ENCODE data around the gene ADAMTSL1.
A peak's percentile ranks its signal among the peaks of the same experiment; 100 is the strongest.
"Not testable (repeated sequence)": the region's sequence is repeated elsewhere in the genome, so short reads cannot be mapped to it uniquely, and the experiment has no call there.

The ADAMTSL1 gene

DNA sequence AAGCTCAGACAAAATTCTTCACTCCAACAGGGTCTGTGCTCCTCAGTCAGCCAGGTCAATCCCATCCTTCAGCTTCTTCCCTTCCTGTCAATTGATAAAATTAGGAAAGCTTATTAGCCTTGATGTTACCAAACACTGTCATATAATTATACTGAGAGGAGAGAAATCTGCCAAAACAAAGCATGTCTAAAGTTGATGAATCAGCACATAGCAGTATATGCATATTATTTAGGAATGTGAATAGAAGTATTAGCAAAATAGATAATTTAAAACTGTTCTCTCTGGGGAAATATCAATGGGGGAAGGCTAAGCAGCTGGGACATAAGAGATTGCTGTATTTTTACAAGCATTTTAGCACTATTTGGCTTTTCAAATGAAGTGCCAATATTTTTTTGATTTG lies 451.9 kb downstream of the ADAMTSL1 start:
- TF ChIP-seq, protein P1, sequence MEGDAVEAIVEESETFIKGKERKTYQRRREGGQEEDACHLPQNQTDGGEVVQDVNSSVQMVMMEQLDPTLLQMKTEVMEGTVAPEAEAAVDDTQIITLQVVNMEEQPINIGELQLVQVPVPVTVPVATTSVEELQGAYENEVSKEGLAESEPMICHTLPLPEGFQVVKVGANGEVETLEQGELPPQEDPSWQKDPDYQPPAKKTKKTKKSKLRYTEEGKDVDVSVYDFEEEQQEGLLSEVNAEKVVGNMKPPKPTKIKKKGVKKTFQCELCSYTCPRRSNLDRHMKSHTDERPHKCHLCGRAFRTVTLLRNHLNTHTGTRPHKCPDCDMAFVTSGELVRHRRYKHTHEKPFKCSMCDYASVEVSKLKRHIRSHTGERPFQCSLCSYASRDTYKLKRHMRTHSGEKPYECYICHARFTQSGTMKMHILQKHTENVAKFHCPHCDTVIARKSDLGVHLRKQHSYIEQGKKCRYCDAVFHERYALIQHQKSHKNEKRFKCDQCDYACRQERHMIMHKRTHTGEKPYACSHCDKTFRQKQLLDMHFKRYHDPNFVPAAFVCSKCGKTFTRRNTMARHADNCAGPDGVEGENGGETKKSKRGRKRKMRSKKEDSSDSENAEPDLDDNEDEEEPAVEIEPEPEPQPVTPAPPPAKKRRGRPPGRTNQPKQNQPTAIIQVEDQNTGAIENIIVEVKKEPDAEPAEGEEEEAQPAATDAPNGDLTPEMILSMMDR (conservative IDR thresholded peaks at IDR 0.05; ENCODE audit: low read depth, low read length): no peak
- H3K4me3 ChIP-seq (ENCODE audit: low read length): no peak overlapping the region
- DNase-seq (ENCODE audit: low read depth): no peak

DNA sequence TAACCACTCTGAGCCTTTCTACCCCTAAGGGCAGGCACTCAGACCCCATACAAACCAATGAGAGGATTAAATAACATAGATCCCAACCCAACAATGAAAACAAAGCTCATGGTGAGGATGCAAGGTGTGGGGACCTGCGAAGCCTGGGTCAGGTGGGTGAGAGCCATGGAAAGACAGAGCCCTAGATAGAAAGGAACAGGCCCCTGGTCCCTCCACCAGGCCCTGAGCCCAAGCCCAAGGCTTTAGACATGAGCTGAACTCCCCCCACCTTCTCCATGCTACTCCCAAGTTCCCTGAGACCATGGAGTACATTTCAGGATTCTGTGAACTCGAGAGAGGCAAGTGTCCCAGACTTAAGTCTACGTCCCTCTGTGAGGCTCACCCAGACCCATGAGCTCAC lies 452.6 kb downstream of the ADAMTSL1 start:
- no peak for DNase-seq (ENCODE audit: low read depth)
- TF ChIP-seq, protein P1 (conservative IDR thresholded peaks at IDR 0.05; ENCODE audit: low read depth, low read length): no peak
- H3K4me3 ChIP-seq (ENCODE audit: low read length): no peak overlapping the region

DNA sequence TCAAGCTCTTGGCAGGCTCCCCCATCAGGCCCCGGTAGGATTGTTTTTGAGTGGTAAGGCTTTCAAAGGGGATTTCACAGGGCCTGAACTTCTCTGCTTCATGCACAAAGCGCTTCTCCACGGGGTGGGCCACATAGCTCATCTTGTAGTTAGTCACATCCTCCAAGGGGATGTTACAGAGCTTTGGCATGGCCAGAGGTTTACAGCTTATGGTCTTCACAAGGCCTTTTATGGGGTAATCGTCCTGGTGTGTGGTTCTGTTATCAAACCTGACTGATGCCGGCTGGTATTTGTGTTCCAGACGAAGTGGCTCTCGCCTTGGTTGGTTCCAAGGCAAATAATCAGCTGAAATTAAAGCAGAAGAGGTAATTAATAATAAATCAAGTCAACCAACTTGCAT lies 454.8 kb downstream of the ADAMTSL1 start:
- DNase-seq (ENCODE audit: low read depth): no peak
- TF ChIP-seq, protein P1 (conservative IDR thresholded peaks at IDR 0.05; ENCODE audit: low read depth, low read length): no peak
- H3K4me3 ChIP-seq (ENCODE audit: low read length): no peak overlapping the region

DNA sequence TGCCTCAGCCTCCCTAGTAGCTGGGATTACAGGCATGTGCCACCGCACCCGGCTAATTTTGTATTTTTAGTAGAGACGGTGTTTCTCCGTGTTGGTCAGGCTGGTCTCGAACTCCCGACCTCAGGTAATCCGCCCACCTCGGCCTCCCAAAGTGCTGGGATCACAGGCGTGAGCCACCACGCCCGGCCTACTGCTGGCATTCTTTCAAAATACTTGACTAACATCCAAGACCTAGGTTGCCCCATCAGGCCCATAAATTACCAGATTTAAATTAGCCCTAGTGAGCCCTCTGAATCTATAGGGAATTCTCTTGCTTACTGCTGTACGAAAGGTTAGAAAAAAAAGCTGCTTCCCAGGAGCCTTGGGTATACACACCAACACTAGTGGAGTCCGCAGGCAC lies 456.7 kb downstream of the ADAMTSL1 start:
- not testable (repeated sequence) for DNase-seq (ENCODE audit: low read depth); H3K4me3 ChIP-seq (ENCODE audit: low read length)

DNA sequence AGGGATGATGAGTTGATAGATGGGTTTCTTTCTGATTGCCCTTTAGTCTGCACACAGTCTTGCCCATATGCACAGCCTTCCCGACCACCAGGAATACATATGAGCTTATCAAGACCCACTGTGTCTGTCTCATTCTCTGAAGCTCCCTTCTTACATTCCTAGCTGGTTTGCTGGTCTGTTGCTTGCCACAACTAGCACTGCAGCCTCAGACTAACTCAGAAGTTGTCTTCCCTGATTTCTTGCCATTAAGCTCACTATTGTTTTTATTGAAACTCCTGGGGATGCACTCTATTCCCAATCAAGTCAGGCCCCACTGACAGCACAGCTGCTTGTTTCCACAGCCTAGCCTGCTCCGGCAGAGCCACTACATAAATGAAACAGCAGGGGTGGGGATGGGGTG lies 461.6 kb downstream of the ADAMTSL1 start:
- no peak overlapping the region for H3K4me3 ChIP-seq (ENCODE audit: low read length)
- DNase-seq (ENCODE audit: low read depth): no peak
- TF ChIP-seq, protein P1 (conservative IDR thresholded peaks at IDR 0.05; ENCODE audit: low read depth, low read length): no peak

DNA sequence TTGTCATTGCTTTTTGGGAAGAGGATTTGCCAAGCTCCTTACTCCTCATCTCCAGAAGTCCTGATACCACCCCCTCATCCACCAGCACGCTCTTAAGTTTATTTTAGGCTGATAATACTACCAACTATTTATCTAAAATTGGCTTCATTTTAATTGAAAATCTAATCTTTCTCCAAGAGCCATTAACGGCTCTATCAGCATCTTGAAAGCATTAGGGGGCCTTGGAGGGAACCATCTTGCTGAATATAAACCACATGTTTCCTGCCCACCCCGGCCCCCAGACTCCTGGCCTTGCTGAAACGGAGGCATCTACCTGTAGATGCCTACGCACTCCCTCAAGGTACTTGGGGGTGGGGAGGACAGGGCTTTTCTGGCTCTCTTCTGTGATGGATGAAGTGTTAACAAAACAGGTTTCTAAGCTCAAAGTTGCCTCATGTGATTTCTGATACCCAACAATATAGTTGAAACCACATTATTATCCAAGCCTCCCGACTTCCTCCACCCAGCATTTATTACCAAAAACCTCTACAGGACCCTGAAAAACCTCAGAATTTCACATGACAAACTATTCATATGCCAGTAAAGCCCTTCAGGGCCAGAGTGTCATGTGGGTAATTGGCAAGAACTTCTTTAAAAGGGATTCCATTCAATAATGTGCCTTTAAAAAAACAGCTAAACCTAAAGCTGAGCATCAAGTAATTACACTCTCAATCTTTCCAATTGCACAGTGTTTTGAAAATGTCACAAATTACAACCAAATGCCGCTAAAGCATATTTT lies 462.3 kb downstream of the ADAMTSL1 start:
- peak; percentile 17 for DNase-seq (ENCODE audit: low read depth)
- TF ChIP-seq, protein P1 (conservative IDR thresholded peaks at IDR 0.05; ENCODE audit: low read depth, low read length): no peak
- no peak overlapping the region for H3K4me3 ChIP-seq (ENCODE audit: low read length)

DNA sequence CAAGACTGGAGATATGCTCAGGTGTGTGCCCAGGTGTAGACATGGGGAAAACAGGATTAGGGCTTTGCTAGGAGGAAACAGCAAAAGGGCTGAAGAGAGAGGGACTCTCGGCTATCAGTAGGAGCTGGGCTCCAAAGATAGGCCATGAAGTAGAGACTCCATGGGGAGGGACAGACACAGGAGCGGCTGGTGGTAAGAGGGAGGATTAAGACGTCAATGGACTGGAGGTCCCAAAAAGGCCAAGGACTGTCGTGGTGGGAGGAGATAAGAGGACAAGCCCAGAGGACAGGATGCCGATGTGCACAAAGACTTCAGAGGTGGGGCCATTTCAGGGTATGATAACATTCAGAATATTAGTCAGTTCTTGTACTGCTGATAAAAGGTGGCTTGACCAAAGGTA lies 466.0 kb downstream of the ADAMTSL1 start:
- DNase-seq (ENCODE audit: low read depth): no peak
- TF ChIP-seq, protein P1 (conservative IDR thresholded peaks at IDR 0.05; ENCODE audit: low read depth, low read length): no peak
- H3K4me3 ChIP-seq (ENCODE audit: low read length): no peak overlapping the region
